ES-I3 (cell line): ENCODE data around the gene PIP4P1.
A peak's percentile ranks its signal among the peaks of the same experiment; 100 is the strongest.

Source experiments
- H3K36me3 ChIP-seq: 2 replicates; pipeline ENCODE4 v1.6.1; 2013; ENCODE audit warnings: mild to moderate bottlenecking, low read length, control low read depth, moderate library complexity; ENCODE audit not compliant: insufficient read depth
- H3K4me1 ChIP-seq: 2 replicates; pipeline ENCODE4 v1.6.1; 2013; ENCODE audit warnings: mild to moderate bottlenecking, control low read depth, low read length; ENCODE audit not compliant: insufficient read depth
- H3K9ac ChIP-seq: 2 replicates; pipeline ENCODE4 v1.6.1; 2013; ENCODE audit warnings: low read depth, mild to moderate bottlenecking, low read length, moderate library complexity
- H3K9me3 ChIP-seq: 2 replicates; pipeline ENCODE4 v1.6.1; 2013; ENCODE audit warnings: mild to moderate bottlenecking, low read length, moderate library complexity; ENCODE audit not compliant: control insufficient read depth, insufficient read depth

Gene PIP4P1

GRCh38 chr14:20489093-20489994 is 28.1 kb upstream of the PIP4P1 start:
- Histone ChIP-seq H3K4me1 (peaks cover 38% of the 10 kb centered on the region), H3K36me3 (no peaks in the 10 kb centered on the region), H3K9me3 (no peaks in the 10 kb centered on the region), H3K9ac (no peak overlapping the region; the same call in 1 of the 2 replicates)

GRCh38 chr14:20487396-20487725 is 26.1 kb upstream of the PIP4P1 start:
- Histone ChIP-seq H3K9ac (no peak overlapping the region), H3K9me3 (no peaks in the 10 kb centered on the region), H3K4me1 (peaks cover 38% of the 10 kb centered on the region), H3K36me3 (no peaks in the 10 kb centered on the region)

- H3K9me3 ChIP-seq, result no peaks in the 10 kb centered on the region
- no peaks in the 10 kb centered on the region for H3K36me3 ChIP-seq
- no peak overlapping the region for H3K9ac ChIP-seq
- peaks cover 38% of the 10 kb centered on the region for H3K4me1 ChIP-seq
Measured at GRCh38 chr14:20486684-20487395, 25.6 kb upstream of the PIP4P1 start.

- peaks cover 38% of the 10 kb centered on the region for H3K4me1 ChIP-seq
Measured at GRCh38 chr14:20485900-20486299, 24.7 kb upstream of the PIP4P1 start.

GRCh38 chr14:20482382-20482781 is 21.1 kb upstream of the PIP4P1 start:
- no peaks in the 10 kb centered on the region for H3K9me3 ChIP-seq
- H3K36me3 ChIP-seq, result peaks cover 9% of the 10 kb centered on the region; the same call in 1 of the 2 replicates
- peaks cover 13% of the 10 kb centered on the region for H3K4me1 ChIP-seq
- H3K9ac ChIP-seq, result no peak overlapping the region

More at GRCh38 chr14:20485900-20486299, 24.7 kb upstream of the PIP4P1 start:
- Histone ChIP-seq H3K36me3 (no peaks in the 10 kb centered on the region), H3K9ac (no peak overlapping the region), H3K9me3 (no peaks in the 10 kb centered on the region)

GRCh38 chr14:20478894-20479293 is 17.7 kb upstream of the PIP4P1 start:
- H3K9ac ChIP-seq, result no peak overlapping the region
- no peaks in the 10 kb centered on the region for H3K9me3 ChIP-seq
- H3K36me3 ChIP-seq, result peaks cover 41% of the 10 kb centered on the region
- H3K4me1 ChIP-seq, result no peaks in the 10 kb centered on the region; the same call in 1 of the 2 replicates

GRCh38 chr14:20477211-20477876 is 16.1 kb upstream of the PIP4P1 start:
- no peaks in the 10 kb centered on the region; the same call in 1 of the 2 replicates for H3K4me1 ChIP-seq
- no peaks in the 10 kb centered on the region for H3K9me3 ChIP-seq
- H3K9ac ChIP-seq, result no peak overlapping the region
- peaks cover 50% of the 10 kb centered on the region for H3K36me3 ChIP-seq

- Histone ChIP-seq H3K9ac (no peak overlapping the region), H3K9me3 (no peaks in the 10 kb centered on the region), H3K4me1 (peaks cover under 1% of the 10 kb centered on the region), H3K36me3 (peaks cover 55% of the 10 kb centered on the region)
Measured at GRCh38 chr14:20476776-20477175, 15.5 kb upstream of the PIP4P1 start.

- Histone ChIP-seq H3K9ac (no peak overlapping the region), H3K36me3 (peaks cover 46% of the 10 kb centered on the region)
Measured at GRCh38 chr14:20472536-20473169, 11.4 kb upstream of the PIP4P1 start.

GRCh38 chr14:20470603-20470901 is 9.3 kb upstream of the PIP4P1 start:
- Histone ChIP-seq H3K4me1 (peaks cover 5% of the 10 kb centered on the region; the same call in 1 of the 2 replicates), H3K9ac (peak overlapping the region; percentile 81), H3K9me3 (no peaks in the 10 kb centered on the region), H3K36me3 (peaks cover 29% of the 10 kb centered on the region)

More at GRCh38 chr14:20472536-20473169, 11.4 kb upstream of the PIP4P1 start:
- Histone ChIP-seq H3K9me3 (no peaks in the 10 kb centered on the region), H3K4me1 (peaks cover 5% of the 10 kb centered on the region; the same call in 1 of the 2 replicates)

- peaks cover 25% of the 10 kb centered on the region for H3K36me3 ChIP-seq
- H3K4me1 ChIP-seq, result peaks cover 5% of the 10 kb centered on the region; the same call in 1 of the 2 replicates
- H3K9me3 ChIP-seq, result no peaks in the 10 kb centered on the region
- H3K9ac ChIP-seq, result peak overlapping the region; percentile 81
Measured at GRCh38 chr14:20469890-20470602, 8.8 kb upstream of the PIP4P1 start.

GRCh38 chr14:20469242-20469889 is 8.1 kb upstream of the PIP4P1 start, which contains the start of gene PNP:
TSS of gene PNP (plus strand) at chr14:20469406. CDS start at chr14:20469525, 119 bp downstream.
- Histone ChIP-seq H3K9me3 (no peaks in the 10 kb centered on the region), H3K9ac (peak within 1 kb of the TSS; percentile 81), H3K36me3 (peaks cover 18% of the 10 kb centered on the region), H3K4me1 (peaks cover 5% of the 10 kb centered on the region; the same call in 1 of the 2 replicates)

GRCh38 chr14:20468764-20469241 is 7.6 kb upstream of the PIP4P1 start:
- peak overlapping the region; percentile 81; the same call in 1 of the 2 replicates for H3K9ac ChIP-seq
- peaks cover 14% of the 10 kb centered on the region for H3K36me3 ChIP-seq
- no peaks in the 10 kb centered on the region for H3K9me3 ChIP-seq
- peaks cover 5% of the 10 kb centered on the region; the same call in 1 of the 2 replicates for H3K4me1 ChIP-seq
